ENCODE measurements around the gene RAG2.
"Not testable (repeated sequence)": the region's sequence is repeated elsewhere in the genome, so short reads cannot be mapped to it uniquely, and the experiment has no call there.

Gene RAG2

GRCh38 chr11:36600180-36600579 is 2.1 kb upstream of the RAG2 start:
- DNase-seq (ENCODE audit: low read depth): no peak

DNA sequence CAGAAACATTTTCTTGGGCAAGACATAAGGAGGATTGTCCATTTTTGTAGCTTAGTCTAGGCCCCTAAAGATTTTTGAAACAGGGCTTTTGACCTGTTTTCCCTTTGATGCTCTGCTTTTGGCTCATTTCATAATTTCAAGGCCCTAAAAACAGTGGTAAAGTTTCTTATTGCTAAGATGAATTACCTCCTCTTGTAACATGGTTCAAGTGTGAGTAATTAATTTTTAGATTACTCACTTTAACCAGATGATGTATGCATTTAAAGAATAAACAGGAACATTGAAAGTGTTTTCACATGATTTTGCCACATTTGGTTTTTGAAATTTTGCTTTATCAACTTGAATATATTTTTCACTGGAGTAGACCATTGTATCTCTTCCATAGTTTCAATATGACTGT is 1.2 kb downstream of the RAG2 start:
- DNase-seq (ENCODE audit: low read depth): no peak

DNA sequence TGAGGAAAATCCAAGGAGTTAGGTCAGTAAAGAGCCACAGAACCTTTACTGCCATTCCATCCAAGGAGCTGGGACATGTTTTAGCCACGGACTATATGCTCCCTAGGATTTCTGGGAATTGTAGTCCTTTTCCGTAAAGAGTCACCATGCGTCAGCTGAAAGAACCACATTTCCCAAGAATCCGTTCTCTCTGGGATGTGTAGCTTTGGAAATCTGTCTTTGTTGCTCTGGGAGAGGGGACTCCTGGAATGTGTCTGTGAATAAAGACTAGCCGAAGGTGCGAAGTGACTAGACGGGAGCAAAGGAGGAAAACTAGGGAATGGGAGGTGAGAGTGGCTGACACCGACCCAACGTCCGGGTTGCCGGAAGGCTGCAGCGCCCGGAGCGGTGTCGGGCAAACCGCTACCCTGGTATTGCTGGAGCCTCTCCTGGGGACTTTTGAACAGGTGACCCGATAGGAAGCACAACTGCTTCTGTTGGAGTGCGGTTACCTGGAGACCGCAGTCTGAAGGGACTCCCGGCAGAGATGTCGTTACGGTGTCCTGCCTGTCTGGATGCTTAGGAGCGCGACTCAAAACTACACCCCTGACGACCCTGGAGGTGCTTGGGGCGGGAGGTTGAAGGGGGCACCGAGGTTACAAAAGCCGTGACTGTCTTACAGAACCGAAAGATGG is 3.6 kb downstream of the RAG2 start, which contains the start of gene IFTAP:
Gene IFTAP (plus strand): TSS at position 187 of the 674 bp plus-strand sequence. CDS start 15,602 bp downstream, outside the sequence.
- peak; percentile 1 for DNase-seq (ENCODE audit: low read depth)

DNA sequence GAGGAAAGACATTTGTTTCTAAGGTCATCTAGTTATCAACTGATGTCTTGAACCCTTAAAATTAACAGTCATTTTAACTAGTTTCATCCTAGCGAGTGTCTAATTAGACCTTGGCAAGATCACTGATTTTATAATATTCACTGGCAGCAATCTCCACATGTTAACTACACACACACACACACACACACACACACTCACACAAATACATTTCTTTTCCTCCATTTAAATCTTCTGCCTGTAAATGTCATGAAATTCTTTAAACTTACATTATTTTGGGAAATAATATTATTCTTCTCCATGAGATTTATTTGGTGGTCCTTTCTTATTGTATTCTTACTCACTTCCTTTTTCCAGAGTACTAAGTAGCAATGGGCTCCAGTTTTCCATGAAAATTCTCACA is 6.6 kb downstream of the RAG2 start:
- no peak for DNase-seq (ENCODE audit: low read depth)

DNA sequence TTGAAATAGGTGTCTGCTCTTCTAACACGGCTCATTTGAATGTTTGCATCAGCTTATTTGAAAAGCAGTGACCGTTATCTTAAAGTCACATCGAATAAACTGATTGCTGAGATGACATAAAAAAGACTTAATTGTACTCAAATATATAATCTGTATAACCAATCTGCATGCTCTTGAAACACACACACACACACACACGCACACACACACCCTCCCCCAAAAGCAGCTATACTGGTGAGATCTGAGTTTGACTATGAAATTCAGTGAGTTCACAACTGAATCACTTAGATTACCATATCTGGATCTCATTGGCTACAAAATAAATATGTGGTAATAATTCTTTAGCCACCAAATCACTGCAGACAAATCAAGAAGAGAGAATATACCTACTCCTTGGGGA is 7.5 kb downstream of the RAG2 start:
- DNase-seq (ENCODE audit: low read depth): no peak

DNA sequence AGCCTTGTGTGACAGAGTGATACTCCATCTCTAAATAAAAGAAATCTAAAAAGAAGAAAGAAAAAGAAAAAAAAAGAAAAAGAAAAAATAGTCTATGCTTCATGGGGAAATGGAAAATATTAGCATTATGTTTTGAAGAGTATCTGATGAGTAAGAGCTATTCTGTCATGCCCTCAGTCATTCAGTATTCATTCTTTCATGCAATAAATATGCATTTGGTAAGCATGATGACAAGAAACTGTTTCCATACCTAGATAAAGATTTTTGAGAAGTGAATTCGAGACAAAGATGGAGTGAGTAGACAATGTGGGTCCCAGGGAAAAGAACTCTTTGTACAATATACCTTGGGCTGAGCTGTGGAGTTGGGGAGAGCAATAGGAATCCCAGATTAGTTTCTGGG is 9.9 kb downstream of the RAG2 start:
- no peak for DNase-seq (ENCODE audit: low read depth)

- no peak for DNase-seq (ENCODE audit: low read depth)
Observed at GRCh38 chr11:36586543-36586942, 11.5 kb downstream of the RAG2 start.

GRCh38 chr11:36583667-36584066 is 14.4 kb downstream of the RAG2 start:
- DNase-seq (ENCODE audit: low read depth): no peak

- no peak for DNase-seq (ENCODE audit: low read depth)
Observed at GRCh38 chr11:36581536-36581935, 16.5 kb downstream of the RAG2 start.

- no peak for DNase-seq (ENCODE audit: low read depth)
Observed at GRCh38 chr11:36578458-36578857, 19.6 kb downstream of the RAG2 start.

- DNase-seq (ENCODE audit: low read depth): no peak
Observed at GRCh38 chr11:36577859-36578258, 20.2 kb downstream of the RAG2 start.

GRCh38 chr11:36577373-36577772 is 20.7 kb downstream of the RAG2 start:
- DNase-seq (ENCODE audit: low read depth): no peak

DNA sequence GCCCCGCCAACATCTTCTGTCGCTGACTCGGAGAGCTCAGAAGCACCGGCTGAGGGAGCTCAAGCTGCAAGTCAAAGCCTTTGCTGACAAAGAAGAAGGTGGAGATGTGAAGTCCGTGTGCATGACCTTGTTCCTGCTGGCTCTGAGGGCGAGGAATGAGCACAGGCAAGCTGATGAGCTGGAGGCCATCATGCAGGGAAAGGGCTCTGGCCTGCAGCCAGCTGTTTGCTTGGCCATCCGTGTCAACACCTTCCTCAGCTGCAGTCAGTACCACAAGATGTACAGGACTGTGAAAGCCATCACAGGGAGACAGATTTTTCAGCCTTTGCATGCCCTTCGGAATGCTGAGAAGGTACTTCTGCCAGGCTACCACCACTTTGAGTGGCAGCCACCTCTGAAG is 23.6 kb downstream of the RAG2 start:
- no peak for DNase-seq (ENCODE audit: low read depth)

- DNase-seq (ENCODE audit: low read depth): no peak
Observed at GRCh38 chr11:36569095-36569494, 28.9 kb downstream of the RAG2 start.

DNA sequence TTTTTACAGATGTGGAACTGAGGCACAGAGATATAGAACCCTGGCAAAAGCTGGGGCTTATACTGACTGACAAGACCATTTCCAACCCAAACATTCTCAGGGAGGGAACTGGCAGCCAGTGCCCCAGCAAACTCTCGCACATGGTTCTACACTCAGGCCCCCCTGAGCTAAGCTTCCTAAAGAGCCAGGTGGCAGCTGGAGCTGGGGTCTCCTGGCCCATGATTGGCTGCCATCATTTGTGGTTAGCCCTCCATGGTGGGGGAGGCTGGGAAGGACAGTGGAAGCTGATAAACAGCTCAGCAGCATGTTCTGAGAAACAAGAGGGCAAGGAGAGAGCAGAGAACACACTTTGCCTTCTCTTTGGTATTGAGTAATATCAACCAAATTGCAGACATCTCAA is 30.3 kb downstream of the RAG2 start, which contains the start of gene RAG1:
Gene RAG1 (plus strand): TSS at position 314 of the 400 bp plus-strand sequence. CDS start 5,298 bp downstream, outside the sequence.
- DNase-seq (ENCODE audit: low read depth): no peak

DNA sequence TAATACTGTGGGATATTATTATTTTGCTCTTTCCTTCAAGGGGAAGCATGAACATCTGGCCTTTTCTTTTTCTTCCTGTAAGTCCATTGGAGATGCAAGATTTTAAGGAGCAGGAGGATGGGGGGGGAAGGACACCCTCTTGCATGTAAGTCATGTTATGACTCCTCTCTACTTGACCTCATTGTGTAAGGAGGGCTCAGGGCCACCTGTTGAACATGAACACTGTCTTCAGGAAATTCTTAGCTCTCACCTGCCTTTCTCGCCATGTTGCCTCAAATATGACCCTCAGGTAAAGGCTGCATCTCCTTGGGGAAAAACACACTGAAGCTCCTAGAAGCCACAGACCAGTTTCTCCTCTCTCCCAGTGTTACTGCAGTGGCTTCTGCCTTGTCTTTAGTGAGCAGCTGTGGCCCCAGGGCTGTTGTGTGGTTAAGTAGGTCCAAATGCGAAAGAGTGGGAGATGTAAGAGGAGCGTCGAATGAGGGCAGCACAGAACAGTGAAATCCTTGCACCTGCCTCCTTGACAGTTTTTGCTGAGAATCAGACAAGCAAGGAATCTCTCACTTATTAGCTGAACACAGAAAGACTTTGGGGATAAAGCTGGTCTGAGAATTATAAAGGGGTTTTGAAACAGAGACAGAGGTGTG is 31.5 kb downstream of the RAG2 start:
- no peak for DNase-seq (ENCODE audit: low read depth)

DNA sequence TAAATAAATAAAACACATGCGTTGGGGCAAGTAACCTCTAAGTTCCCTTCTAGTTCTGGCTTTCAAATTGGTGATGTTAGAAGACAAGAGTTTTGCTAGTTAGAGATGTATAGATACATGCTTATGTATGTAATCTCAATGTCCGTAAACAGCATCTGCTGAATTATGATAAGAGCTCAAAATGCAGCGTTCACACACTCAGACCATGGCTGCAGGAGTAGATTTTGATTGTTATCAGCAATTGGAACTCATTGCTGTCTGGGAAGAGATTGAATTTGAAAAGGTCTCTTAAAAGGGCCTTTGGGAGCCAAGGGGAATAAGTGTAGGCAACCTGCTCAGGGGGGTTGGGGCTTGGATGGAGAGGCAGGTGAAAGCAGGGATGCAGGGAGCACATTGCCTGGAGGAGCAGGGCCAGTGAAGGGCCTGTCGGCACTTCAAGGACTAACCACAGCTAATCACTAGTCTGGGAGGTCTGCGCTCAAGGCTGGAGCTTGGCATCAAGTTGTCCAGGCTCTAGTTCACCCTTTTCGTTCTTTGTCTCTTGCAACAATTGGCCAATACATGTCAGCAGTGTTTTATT is 32.9 kb downstream of the RAG2 start:
- no peak for DNase-seq (ENCODE audit: low read depth)

DNA sequence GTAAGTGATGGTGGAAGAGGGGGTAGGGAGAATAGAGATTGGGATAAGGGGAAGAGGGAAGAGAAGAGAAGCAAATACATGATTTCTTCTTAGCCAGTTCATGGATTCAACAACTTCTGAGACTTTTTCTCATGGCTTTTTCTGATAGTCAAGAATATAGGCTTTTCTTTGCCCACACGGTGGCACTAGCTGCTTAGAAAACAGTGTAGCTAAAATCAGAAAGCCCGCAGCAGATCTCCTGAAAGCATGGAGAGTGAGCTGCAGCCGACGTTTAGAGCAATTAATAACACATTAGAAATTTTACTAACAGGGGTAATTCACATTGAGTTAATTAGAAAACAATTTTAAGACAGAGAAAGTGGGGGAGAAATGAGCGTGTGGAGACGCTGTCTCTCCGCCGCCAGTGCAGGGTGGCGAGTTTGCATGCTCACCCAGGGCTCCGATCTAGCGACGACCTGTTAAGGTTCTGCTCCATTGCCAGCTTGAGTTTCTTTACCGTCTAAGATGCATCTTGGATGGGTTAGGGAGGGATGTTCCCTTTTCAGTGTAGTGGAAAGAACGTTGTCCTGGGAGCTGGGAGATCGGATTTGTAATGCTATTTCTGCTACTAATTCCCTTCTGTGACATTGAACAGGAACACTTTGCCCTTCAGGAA is 33.5 kb downstream of the RAG2 start:
- peak; percentile 12 for DNase-seq (ENCODE audit: low read depth)

DNA sequence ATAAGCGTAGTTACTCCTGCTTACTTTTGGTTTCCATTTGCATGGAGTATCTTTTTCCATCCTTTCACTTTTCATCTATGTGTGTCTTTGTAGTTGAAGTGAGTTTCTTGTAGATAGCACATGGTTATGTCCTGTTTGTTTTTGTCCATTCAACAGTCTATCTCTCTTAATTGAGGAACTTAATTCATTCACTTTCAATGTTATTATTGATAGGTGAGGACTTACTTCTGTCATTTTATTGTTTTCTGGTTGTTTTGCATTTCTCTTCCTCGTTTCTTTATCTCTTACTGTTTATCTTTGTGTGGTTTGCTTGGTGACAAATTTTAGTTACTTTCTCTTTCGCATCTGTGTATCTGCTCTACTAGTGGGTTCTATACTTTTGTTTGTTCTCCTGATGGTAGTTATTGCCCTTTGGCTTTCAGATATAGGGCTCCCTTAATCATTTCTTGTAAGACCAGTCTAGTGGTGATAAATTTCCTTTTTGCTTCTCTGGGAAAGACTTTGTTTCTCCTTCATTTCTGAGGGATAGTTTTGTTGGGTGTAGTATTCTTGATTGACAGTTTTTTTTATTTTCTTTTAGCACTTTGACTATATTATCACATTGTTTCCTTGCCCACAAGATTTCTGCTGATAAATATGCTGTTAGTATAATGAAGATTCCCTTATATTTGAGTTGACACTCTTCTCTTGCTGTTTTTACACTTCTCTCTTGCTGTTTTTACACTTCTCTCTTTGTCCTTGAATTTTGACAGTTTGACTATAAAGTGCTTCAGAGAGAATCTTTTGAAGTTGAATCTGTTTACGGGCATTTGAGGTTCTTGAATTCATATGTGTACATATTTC is 39.2 kb downstream of the RAG2 start:
- DNase-seq (ENCODE audit: low read depth): no peak

DNA sequence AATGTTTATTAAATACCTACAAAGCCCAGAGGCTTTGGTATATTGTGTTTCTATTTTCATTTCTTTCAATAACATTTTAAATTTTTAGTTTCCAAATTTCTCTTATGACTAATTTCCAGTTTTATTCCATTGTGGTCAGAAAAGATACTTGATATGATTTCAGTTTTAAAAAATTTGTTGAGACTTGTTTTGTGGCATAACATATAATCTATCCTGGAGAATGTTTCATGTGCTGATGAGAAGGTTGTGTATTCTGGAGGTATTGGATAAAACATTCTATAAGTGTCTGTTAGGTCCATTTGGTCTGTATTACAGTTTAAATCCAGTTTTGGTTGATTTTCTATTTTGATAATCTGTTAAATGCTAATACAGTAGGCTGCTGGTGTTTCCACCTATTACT is 40.0 kb downstream of the RAG2 start:
- DNase-seq (ENCODE audit: low read depth): no peak

- DNase-seq (ENCODE audit: low read depth): not testable (repeated sequence)
Observed at GRCh38 chr11:36557390-36557789, 40.6 kb downstream of the RAG2 start.

Data from activated T-helper 9 cell treated with anti-CD3 and anti-CD28 coated beads, Interleukin-2, amount 50 U/mL, for 16 hours (primary cell).